ENCODE data around the gene MMAB.

MMAB gene

DNA sequence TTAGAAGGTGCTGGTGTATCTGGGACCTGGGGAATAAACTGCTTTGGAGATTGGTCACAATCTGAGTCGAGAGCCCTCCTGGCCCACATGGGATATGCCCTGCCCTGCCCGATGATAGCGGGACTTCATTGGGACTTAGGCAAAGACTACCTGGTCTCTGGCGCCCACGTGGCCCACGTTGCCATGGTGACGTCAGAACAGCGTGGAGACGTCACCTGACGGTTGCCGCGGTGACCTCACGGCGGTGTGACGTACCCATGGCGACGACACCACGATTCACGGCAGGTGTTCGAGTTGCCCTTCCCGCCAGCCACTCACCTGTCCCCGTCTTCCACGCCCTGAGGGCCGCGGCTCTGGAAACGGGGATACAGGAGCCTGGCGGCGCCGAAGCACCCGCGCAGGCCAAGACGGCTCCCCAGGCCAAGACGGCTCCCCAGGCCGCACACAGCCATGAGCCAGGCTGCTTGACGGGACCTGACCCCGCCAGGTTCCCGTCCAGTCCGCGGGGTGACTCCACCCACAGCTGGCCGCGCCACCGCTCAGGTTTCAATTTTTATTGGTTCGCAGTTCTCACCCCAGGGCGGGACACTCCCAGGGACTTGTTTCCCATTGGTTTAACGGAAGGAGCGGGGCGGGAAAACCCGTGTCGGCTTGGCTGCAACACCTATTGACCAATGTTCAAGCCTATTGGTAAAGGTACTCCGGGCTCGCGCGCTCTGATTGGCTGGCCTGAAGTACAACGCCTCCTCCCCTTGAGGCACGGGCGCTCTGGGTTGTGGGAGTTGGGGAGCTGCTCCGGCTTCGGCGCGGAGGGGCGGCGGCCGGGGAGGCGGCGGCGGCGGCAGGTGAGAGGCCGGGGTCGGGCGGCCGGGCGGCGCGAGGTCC lies at the start of gene MMAB, which contains the start of gene MVK:
MMAB (minus strand) TSS at position 476 of the 885 bp plus-strand sequence; CDS start at position 452, 24 bp downstream.
MVK (plus strand) TSS at position 766 of the 885 bp plus-strand sequence. CDS start 1,029 bp downstream, outside the sequence.
- H3K27ac ChIP-seq = peak within 1 kb of the TSS; percentile 75 to 86 (median 82)
- H3K27me3 ChIP-seq = no peaks in the 10 kb centered on the region
- no peak for TF ChIP-seq Cebpa-rat (IDR thresholded peaks at IDR 0.05)
- H3K9me3 ChIP-seq (replicated peaks in 1 of 11) = no peaks in the 10 kb centered on the region
- H3K4me3 ChIP-seq = peak within 1 kb of the TSS; percentile 69 to 82 (median 75)
- peaks cover 20 to 44% (median 24%) of the 10 kb centered on the region in 10 experiments for H3K4me1 ChIP-seq
- H4K20me1 ChIP-seq = peaks cover 0 to 4% (median 0%) of the 10 kb centered on the region in 11 experiments; a peak in 1 of 22 replicates
- H3K36me3 ChIP-seq = peaks cover 35 to 67% (median 61%) of the 10 kb centered on the region in 11 experiments
- H3K9ac ChIP-seq = peak within 1 kb of the TSS; percentile 77 to 90 (median 83)
- H3K4me2 ChIP-seq = peak within 1 kb of the TSS; percentile 87 to 98 (median 93)

DNA sequence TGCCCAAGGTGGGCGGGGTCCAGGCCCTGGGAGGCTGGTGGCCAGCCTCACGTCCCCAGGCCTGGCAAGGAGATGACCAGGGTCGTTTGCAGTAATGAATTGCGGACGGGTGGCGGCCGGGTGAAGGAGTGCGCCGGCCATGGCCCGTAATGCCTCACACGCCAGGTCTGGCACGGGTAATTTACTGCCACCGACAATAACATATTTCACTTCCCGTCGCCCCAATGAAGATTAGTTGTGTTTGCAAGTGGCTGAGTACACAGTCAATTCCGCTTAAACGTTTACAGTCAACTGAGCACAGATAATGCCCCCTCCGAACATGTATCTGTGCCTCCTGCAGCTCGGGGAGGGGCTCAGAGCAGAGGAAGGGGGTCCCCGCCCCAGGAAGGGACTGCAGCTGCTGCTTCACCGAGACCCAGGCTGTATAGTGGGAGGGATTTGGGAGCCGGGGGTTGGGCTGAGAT lies 48.6 kb upstream of the MMAB start:
- H3K9ac ChIP-seq = no peak overlapping the region
- TF ChIP-seq Cebpa-rat (IDR thresholded peaks at IDR 0.05) = no peak
- H3K27ac ChIP-seq = no peak overlapping the region
- H3K9me3 ChIP-seq (replicated peaks in 1 of 11) = no peaks in the 10 kb centered on the region
- no peaks in the 10 kb centered on the region for H3K27me3 ChIP-seq
- no peaks in the 10 kb centered on the region for H3K36me3 ChIP-seq
- H4K20me1 ChIP-seq = no peaks in the 10 kb centered on the region; a peak in 1 of 22 replicates
- peak overlapping the region in 10 of 11 experiments; percentile 7 to 51 (median 35); a peak in 15 of 22 replicates for H3K4me2 ChIP-seq
- H3K4me1 ChIP-seq = peaks cover 0 to 13% (median 7%) of the 10 kb centered on the region in 10 experiments; a peak in 12 of 20 replicates
- no peak overlapping the region for H3K4me3 ChIP-seq

DNA sequence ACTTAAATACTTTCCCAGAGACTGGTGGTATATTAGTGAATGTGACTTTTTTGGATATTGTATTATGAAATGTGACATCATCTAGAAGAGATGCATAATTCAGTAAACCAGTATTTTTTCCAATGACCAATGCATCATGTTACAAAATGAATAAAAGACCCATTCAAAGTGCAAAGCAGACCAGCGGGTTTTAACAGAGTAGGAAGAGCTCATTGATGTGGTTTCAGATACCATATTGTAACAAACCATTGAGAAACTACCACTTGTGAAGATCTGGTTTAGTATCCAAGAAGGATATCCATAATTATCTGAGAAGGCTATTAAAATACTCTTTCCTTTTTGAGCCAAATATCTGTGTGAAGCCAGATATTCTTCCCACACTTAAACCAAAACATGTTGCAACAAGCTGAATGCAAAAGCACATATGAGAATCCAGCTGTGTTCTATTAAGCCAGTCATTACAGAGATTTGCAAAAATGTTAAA lies 47.9 kb upstream of the MMAB start:
- Histone ChIP-seq H3K4me3 (no peak overlapping the region), H3K4me1 (peaks cover 0 to 13% (median 7%) of the 10 kb centered on the region in 10 experiments; a peak in 12 of 20 replicates), H3K9me3 (replicated peaks in 1 of 11) (no peaks in the 10 kb centered on the region), H3K27me3 (peaks cover 0 to under 1% (median 0%) of the 10 kb centered on the region in 11 experiments; a peak in 1 of 22 replicates), H3K27ac (no peak overlapping the region), H3K4me2 (peak overlapping the region in 10 of 11 experiments; percentile 7 to 51 (median 35); a peak in 15 of 22 replicates), H4K20me1 (no peaks in the 10 kb centered on the region; a peak in 1 of 22 replicates), H3K36me3 (no peaks in the 10 kb centered on the region), H3K9ac (no peak overlapping the region)
- TF ChIP-seq Cebpa-rat (IDR thresholded peaks at IDR 0.05) = no peak

DNA sequence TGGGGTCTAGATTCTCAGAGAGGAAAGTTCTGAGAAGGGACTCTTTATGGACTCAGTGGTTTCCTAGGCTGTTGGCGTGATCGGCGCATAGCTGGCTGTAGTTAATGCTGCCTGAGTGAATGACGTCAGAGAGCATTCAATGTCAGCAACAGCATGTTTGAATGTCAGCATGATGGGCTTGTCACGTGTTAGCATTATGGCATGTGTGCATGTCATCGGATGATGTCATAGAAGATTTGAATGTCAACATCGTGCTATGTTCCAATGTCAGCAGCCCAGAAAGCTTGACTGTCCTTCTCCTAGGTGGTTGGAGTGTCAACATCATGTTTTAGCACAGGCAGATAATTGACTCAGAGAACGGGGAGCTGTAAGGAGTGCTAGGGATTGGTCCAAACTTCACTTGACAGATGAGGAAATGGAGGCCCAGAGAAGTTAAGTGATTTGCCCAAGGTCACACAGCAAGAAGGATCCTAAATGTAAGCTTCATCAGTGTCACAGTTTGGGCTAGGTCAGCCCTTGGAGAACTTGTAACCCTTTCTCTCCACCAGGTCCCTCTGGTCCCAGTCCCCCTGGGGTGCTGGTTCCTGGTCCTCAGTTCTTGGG lies 45.8 kb upstream of the MMAB start:
- Histone ChIP-seq H3K4me3 (no peak overlapping the region), H3K36me3 (no peaks in the 10 kb centered on the region), H3K9me3 (replicated peaks in 1 of 11) (no peaks in the 10 kb centered on the region), H3K4me2 (no peak overlapping the region), H3K27me3 (peaks cover 0 to 6% (median 0%) of the 10 kb centered on the region in 11 experiments; a peak in 1 of 22 replicates), H3K27ac (no peak overlapping the region), H3K9ac (no peak overlapping the region), H4K20me1 (no peaks in the 10 kb centered on the region; a peak in 1 of 22 replicates), H3K4me1 (peaks cover 0 to 13% (median 7%) of the 10 kb centered on the region in 10 experiments; a peak in 12 of 20 replicates)
- no peak for TF ChIP-seq Cebpa-rat (IDR thresholded peaks at IDR 0.05)

DNA sequence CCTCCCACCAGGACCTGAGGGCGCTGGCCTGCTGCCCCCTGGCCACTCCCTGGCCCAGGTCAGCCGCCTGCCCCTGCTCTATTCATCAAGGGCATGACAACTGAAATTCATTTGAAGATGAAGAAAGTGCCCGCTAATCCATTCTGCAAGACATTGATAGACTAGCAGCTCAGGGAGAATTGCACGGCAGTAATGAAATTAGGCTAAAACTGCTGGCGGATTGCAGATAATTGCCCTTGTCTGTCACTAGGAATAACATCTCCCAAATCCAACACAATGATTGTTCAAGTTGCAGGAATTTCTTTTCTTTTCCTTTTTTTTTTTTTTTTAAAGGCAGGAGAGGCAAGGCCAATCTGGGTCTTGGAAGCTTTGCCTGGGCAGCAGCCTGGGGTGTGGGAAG lies 44.8 kb upstream of the MMAB start:
- H3K4me3 ChIP-seq = no peak overlapping the region
- TF ChIP-seq Cebpa-rat (IDR thresholded peaks at IDR 0.05) = no peak
- H3K4me1 ChIP-seq = peaks cover 0 to 13% (median 7%) of the 10 kb centered on the region in 10 experiments; a peak in 12 of 20 replicates
- H4K20me1 ChIP-seq = no peaks in the 10 kb centered on the region; a peak in 2 of 22 replicates
- no peak overlapping the region for H3K27ac ChIP-seq
- H3K36me3 ChIP-seq = no peaks in the 10 kb centered on the region
- H3K4me2 ChIP-seq = no peak overlapping the region
- H3K9me3 ChIP-seq (replicated peaks in 1 of 11) = no peaks in the 10 kb centered on the region
- peaks cover 0 to 6% (median 0%) of the 10 kb centered on the region in 11 experiments; a peak in 2 of 22 replicates for H3K27me3 ChIP-seq
- no peak overlapping the region for H3K9ac ChIP-seq

DNA sequence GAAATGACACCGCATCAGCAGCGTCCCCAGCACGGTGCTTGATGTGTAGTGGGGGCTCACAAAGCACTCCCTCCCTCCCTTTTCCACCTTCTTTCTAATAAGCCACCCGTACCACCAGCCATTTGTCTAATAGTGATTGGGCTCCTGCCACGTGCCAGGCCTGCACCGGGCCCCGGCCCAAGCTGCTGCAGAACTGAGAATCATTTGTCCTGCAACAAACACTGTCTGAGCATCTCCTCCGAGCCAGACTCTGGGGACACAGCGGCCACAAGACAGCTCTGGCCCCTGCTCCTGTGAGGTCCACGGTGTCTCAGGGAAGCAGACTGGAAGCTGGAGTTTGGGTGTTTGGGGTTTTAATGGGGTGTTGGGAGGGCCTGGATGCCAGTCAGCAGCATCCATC lies 44.2 kb upstream of the MMAB start:
- Histone ChIP-seq H3K4me3 (no peak overlapping the region), H3K4me1 (peaks cover 0 to 13% (median 7%) of the 10 kb centered on the region in 10 experiments; a peak in 12 of 20 replicates), H3K36me3 (no peaks in the 10 kb centered on the region), H4K20me1 (no peaks in the 10 kb centered on the region; a peak in 2 of 22 replicates), H3K9ac (no peak overlapping the region), H3K27me3 (peaks cover 0 to 6% (median 0%) of the 10 kb centered on the region in 11 experiments; a peak in 2 of 22 replicates), H3K9me3 (replicated peaks in 1 of 11) (no peaks in the 10 kb centered on the region), H3K27ac (no peak overlapping the region), H3K4me2 (no peak overlapping the region)
- TF ChIP-seq Cebpa-rat (IDR thresholded peaks at IDR 0.05) = no peak

DNA sequence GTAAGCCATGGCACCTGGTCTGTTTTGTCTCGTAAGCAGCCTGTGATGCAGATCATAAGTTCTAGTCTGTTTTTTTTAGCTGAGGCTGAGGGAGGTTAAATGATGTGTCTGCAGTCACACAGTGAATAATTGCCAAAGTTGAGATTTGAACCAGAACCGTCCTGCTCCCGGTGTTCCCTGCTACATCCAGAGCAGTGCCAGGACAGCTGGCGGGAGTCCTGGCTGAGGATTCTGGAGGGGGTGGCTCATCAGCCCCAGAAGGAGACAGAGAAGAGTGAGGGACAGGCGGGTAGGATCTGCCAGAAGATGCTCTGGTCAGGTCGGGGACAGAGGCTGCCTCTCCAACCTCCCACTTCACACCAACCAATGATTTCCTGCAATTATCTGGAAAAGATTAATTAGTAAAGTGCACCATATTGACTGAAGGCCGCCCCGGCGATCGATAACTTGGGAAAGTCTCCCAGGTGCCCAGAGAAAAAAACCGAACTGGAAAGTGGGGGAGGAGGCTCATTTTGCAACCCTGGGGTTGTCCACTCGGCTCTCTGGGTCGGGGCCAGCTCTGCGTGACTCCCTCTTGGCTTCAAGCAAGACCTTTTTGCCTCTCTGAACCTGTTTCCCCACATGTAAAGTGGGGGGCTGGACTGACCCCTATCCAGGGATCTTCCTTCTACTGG lies 42.4 kb upstream of the MMAB start:
- Histone ChIP-seq H3K27me3 (peaks cover 0 to 6% (median 0%) of the 10 kb centered on the region in 11 experiments; a peak in 2 of 22 replicates), H4K20me1 (no peaks in the 10 kb centered on the region; a peak in 2 of 22 replicates), H3K4me3 (no peak overlapping the region), H3K4me2 (no peak overlapping the region), H3K9me3 (replicated peaks in 1 of 11) (no peaks in the 10 kb centered on the region), H3K9ac (no peak overlapping the region), H3K36me3 (no peaks in the 10 kb centered on the region), H3K4me1 (peaks cover 0 to 10% (median 7%) of the 10 kb centered on the region in 10 experiments; a peak in 13 of 20 replicates), H3K27ac (no peak overlapping the region)
- TF ChIP-seq Cebpa-rat (IDR thresholded peaks at IDR 0.05) = no peak
